ENCODE data around the gene AQP2. TPM values are rescaled to one million over a fixed set of nuclear protein-coding genes. Genes with fewer than 3 reads are reported as not detected.

The AQP2 gene
- total and polyA plus RNA-seq, 2 of the 13 experiments (the other 11 are each of a cell fraction or from before 2014, with no cell fraction given) = not detected

DNA sequence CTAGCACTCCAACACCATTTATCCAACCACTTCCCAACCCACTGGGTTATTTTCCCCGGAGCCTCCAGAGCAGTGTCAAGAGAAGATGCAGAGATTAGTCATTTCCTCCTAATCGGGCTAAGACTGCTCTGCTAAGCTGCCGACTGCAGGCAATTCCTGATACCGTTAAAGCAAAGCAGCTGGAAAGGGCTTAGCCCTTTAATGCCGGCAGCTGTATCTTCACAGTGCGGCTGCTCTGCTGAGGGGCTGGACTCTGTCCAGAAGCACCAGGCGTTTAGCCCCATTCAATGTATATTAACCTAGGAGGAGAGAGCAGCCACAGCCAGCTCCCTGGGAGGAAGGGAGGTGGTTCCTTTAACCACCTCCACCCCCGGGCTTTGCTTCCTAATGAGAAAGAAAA lies 33.4 kb downstream of the AQP2 start:
- peaks cover 70% of the 10 kb centered on the region for H3K4me1 ChIP-seq (ENCODE audit: insufficient read depth, low read length)
- H4K20me1 ChIP-seq (ENCODE audit: insufficient read depth, low read length) = no peaks in the 10 kb centered on the region
- WGBS (ENCODE audit: low lambda C conversion rate) = 67% methylated on average over 6 of the region's 8 CpGs
- no peaks in the 10 kb centered on the region for H3K79me2 ChIP-seq (ENCODE audit: insufficient read depth, low read length)
- FAIRE-seq (no peak), ATAC-seq (no peak), DNase-seq (ENCODE audit: low spot score) (no peak)
- no peak overlapping the region for H3K4me2 ChIP-seq (ENCODE audit: low read depth, low read length)
- H2AFZ ChIP-seq (ENCODE audit: low read length) = no peak overlapping the region
- H3K27me3 ChIP-seq (ENCODE audit: control insufficient read depth in 1 of 2, insufficient read depth in 2 of 2, low read length in 2 of 2) = no peaks in the 10 kb centered on the region
- no peaks in the 10 kb centered on the region for H3K9me3 ChIP-seq (ENCODE audit: low read length)
- intact Hi-C loops (cut with micrococcal nuclease; ENCODE audit: unreplicated experiment) = loop anchor here (5.0 kb wide), 1 partner anchor 38 kb away; no protein-coding TSS in a partner anchor
- no peaks in the 10 kb centered on the region for H3K36me3 ChIP-seq (replicated peaks in 1 of 2; ENCODE audit: control insufficient read depth in 1 of 2, insufficient read depth in 2 of 2, low read length in 2 of 2)
- no peak overlapping the region for H3K27ac ChIP-seq (ENCODE audit: extremely low read length, insufficient read depth, low read length)
- in situ Hi-C loops (cut with HindIII; ENCODE audit: extremely low pct_ligation_motif_present, low pct_unique_long_range_greater_than_20kb) = no loop called here
- TF ChIP-seq, protein P1, sequence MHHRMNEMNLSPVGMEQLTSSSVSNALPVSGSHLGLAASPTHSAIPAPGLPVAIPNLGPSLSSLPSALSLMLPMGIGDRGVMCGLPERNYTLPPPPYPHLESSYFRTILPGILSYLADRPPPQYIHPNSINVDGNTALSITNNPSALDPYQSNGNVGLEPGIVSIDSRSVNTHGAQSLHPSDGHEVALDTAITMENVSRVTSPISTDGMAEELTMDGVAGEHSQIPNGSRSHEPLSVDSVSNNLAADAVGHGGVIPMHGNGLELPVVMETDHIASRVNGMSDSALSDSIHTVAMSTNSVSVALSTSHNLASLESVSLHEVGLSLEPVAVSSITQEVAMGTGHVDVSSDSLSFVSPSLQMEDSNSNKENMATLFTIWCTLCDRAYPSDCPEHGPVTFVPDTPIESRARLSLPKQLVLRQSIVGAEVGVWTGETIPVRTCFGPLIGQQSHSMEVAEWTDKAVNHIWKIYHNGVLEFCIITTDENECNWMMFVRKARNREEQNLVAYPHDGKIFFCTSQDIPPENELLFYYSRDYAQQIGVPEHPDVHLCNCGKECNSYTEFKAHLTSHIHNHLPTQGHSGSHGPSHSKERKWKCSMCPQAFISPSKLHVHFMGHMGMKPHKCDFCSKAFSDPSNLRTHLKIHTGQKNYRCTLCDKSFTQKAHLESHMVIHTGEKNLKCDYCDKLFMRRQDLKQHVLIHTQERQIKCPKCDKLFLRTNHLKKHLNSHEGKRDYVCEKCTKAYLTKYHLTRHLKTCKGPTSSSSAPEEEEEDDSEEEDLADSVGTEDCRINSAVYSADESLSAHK (CRISPR knock-in tag; IDR thresholded peaks at IDR 0.05; ENCODE audit: borderline replicate concordance) = no peak
- TF ChIP-seq ZNF569 (CRISPR knock-in tag; IDR thresholded peaks at IDR 0.05; ENCODE audit: borderline replicate concordance) (no peak), NFIB (CRISPR knock-in tag; IDR thresholded peaks at IDR 0.05; ENCODE audit: borderline replicate concordance) (no peak), PHF8 (CRISPR knock-in tag; IDR thresholded peaks at IDR 0.05) (no peak), PHB2 (IDR thresholded peaks at IDR 0.05; ENCODE audit: partially characterized antibody) (no peak), NCOA5 (CRISPR knock-in tag; IDR thresholded peaks at IDR 0.05) (no peak), KMT2A (CRISPR knock-in tag; IDR thresholded peaks at IDR 0.05) (no peak), ZBTB21 (CRISPR knock-in tag; IDR thresholded peaks at IDR 0.05) (no peak), ATF7 (IDR thresholded peaks at IDR 0.05) (no peak), ATF7 (CRISPR knock-in tag; IDR thresholded peaks at IDR 0.05) (no peak), MAFK (conservative IDR thresholded peaks at IDR 0.05 in 1 of 2, IDR thresholded peaks at IDR 0.05 in 1 of 2; ENCODE audit: low read length in 2 of 2) (no peak)
- TF ChIP-seq, protein P2, sequence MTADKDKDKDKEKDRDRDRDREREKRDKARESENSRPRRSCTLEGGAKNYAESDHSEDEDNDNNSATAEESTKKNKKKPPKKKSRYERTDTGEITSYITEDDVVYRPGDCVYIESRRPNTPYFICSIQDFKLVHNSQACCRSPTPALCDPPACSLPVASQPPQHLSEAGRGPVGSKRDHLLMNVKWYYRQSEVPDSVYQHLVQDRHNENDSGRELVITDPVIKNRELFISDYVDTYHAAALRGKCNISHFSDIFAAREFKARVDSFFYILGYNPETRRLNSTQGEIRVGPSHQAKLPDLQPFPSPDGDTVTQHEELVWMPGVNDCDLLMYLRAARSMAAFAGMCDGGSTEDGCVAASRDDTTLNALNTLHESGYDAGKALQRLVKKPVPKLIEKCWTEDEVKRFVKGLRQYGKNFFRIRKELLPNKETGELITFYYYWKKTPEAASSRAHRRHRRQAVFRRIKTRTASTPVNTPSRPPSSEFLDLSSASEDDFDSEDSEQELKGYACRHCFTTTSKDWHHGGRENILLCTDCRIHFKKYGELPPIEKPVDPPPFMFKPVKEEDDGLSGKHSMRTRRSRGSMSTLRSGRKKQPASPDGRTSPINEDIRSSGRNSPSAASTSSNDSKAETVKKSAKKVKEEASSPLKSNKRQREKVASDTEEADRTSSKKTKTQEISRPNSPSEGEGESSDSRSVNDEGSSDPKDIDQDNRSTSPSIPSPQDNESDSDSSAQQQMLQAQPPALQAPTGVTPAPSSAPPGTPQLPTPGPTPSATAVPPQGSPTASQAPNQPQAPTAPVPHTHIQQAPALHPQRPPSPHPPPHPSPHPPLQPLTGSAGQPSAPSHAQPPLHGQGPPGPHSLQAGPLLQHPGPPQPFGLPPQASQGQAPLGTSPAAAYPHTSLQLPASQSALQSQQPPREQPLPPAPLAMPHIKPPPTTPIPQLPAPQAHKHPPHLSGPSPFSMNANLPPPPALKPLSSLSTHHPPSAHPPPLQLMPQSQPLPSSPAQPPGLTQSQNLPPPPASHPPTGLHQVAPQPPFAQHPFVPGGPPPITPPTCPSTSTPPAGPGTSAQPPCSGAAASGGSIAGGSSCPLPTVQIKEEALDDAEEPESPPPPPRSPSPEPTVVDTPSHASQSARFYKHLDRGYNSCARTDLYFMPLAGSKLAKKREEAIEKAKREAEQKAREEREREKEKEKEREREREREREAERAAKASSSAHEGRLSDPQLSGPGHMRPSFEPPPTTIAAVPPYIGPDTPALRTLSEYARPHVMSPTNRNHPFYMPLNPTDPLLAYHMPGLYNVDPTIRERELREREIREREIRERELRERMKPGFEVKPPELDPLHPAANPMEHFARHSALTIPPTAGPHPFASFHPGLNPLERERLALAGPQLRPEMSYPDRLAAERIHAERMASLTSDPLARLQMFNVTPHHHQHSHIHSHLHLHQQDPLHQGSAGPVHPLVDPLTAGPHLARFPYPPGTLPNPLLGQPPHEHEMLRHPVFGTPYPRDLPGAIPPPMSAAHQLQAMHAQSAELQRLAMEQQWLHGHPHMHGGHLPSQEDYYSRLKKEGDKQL (CRISPR knock-in tag; IDR thresholded peaks at IDR 0.05; ENCODE audit: low read depth) = no peak
- TF ChIP-seq, protein P3, sequence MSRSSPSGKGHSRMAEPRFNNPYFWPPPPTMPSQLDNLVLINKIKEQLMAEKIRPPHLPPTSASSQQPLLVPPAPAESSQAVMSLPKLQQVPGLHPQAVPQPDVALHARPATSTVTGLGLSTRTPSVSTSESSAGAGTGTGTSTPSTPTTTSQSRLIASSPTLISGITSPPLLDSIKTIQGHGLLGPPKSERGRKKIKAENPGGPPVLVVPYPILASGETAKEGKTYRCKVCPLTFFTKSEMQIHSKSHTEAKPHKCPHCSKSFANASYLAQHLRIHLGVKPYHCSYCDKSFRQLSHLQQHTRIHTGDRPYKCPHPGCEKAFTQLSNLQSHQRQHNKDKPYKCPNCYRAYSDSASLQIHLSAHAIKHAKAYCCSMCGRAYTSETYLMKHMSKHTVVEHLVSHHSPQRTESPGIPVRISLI (CRISPR knock-in tag; IDR thresholded peaks at IDR 0.05; ENCODE audit: borderline replicate concordance) = no peak
- TF ChIP-seq, protein P4, sequence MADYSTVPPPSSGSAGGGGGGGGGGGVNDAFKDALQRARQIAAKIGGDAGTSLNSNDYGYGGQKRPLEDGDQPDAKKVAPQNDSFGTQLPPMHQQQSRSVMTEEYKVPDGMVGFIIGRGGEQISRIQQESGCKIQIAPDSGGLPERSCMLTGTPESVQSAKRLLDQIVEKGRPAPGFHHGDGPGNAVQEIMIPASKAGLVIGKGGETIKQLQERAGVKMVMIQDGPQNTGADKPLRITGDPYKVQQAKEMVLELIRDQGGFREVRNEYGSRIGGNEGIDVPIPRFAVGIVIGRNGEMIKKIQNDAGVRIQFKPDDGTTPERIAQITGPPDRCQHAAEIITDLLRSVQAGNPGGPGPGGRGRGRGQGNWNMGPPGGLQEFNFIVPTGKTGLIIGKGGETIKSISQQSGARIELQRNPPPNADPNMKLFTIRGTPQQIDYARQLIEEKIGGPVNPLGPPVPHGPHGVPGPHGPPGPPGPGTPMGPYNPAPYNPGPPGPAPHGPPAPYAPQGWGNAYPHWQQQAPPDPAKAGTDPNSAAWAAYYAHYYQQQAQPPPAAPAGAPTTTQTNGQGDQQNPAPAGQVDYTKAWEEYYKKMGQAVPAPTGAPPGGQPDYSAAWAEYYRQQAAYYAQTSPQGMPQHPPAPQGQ (CRISPR knock-in tag; IDR thresholded peaks at IDR 0.05; ENCODE audit: borderline replicate concordance) = no peak
- no peak overlapping the region for H3K4me3 ChIP-seq (replicated peaks in 1 of 3; ENCODE audit: insufficient read depth in 1 of 3, low read depth in 2 of 3, low read length in 3 of 3)
- no TSS peak for BruUV-seq (replicated peaks)
- no peak overlapping the region for H3K9ac ChIP-seq (ENCODE audit: insufficient read depth, low read depth, low read length)
- ChIA-PET POLR2A (interaction anchor here (1.6 kb wide), 1 partner anchor 10 kb away, joined by 4 read pairs; no protein-coding TSS in a partner anchor), CTCF (ENCODE audit: low intra/inter-chr PET ratio, low total read pairs) (no interaction called here)

Measured in HepG2 (cell line).